OCI-LY1 (cell line): Measurements from ENCODE around the gene TRMT6.

ENCODE experiments used
- H2AFZ ChIP-seq: fragments of 200-600 bp; sonication (generic), shearing (Covaris generic); 2 replicates; pipeline ENCODE4 v1.6.0; 2014; ENCODE audit warnings: antibody characterized with exemption, mild to moderate bottlenecking, low read length
- H3F3A ChIP-seq: fragments of 200-600 bp; sonication (generic), shearing (Covaris generic); 2 replicates; pipeline ENCODE4 v1.6.0; 2014; ENCODE audit warnings: mild to moderate bottlenecking, antibody characterized with exemption, low read length, moderate library complexity; ENCODE audit not compliant: insufficient read depth
- H3K27ac ChIP-seq: fragments of 200-600 bp; sonication (generic); 2 replicates; pipeline ENCODE4 v1.5.1; 2014; ENCODE audit warnings: low read length, mixed run types, mild to moderate bottlenecking, low read depth; ENCODE audit not compliant: poor library complexity, severe bottlenecking
- H3K27me3 ChIP-seq: fragments of 200-600 bp; sonication (generic); 2 replicates; pipeline ENCODE4 v1.6.0; 2014; ENCODE audit warnings: antibody characterized with exemption, mild to moderate bottlenecking, low read length, moderate library complexity; ENCODE audit not compliant: insufficient read depth
- H3K36me3 ChIP-seq: fragments of 200-600 bp; sonication (generic); 2 replicates; pipeline ENCODE4 v1.6.1; 2014; ENCODE audit warnings: mild to moderate bottlenecking, antibody characterized with exemption, low read length, moderate library complexity, mixed read lengths; ENCODE audit not compliant: insufficient read depth
- H3K4me1 ChIP-seq: fragments of 200-600 bp; sonication (generic); 2 replicates; pipeline ENCODE4 v1.5.1; 2014; ENCODE audit warnings: mild to moderate bottlenecking, low read length, moderate library complexity; ENCODE audit not compliant: insufficient read depth, severe bottlenecking
- H3K4me2 ChIP-seq: fragments of 200-600 bp; sonication (generic), shearing (Covaris generic); 2 replicates; pipeline ENCODE4 v1.6.1; 2014; ENCODE audit warnings: low read length
- H3K4me3 ChIP-seq: fragments of 200-600 bp; sonication (generic); 2 replicates; pipeline ENCODE4 v1.5.1; 2014; ENCODE audit warnings: low read length, low read depth, mild to moderate bottlenecking, mixed read lengths; ENCODE audit not compliant: poor library complexity, severe bottlenecking
- H3K79me2 ChIP-seq: fragments of 200-600 bp; shearing (Covaris generic); 2 replicates; pipeline ENCODE4 v1.6.1; 2016; ENCODE audit warnings: mixed run types, low read length, mixed read lengths; ENCODE audit not compliant: insufficient read depth
- H3K9ac ChIP-seq: fragments of 200-600 bp; sonication (generic), shearing (Covaris generic); 2 replicates; pipeline ENCODE4 v1.6.1; 2014; ENCODE audit warnings: mild to moderate bottlenecking, low read length, mixed read lengths
- H3K9me2 ChIP-seq: fragments of 200-600 bp; sonication (generic), shearing (Covaris generic); 2 replicates; pipeline ENCODE4 v1.6.1; 2014; ENCODE audit warnings: low read depth, mild to moderate bottlenecking, low read length, mixed read lengths
- H3K9me3 ChIP-seq: fragments of 200-600 bp; shearing (Covaris generic); 2 replicates; pipeline ENCODE4 v1.6.1; 2014; ENCODE audit warnings: low read length, mixed read lengths
- H4K20me1 ChIP-seq: fragments of 200-600 bp; sonication (generic), shearing (Covaris generic); 2 replicates; pipeline ENCODE4 v1.6.0; 2016; ENCODE audit warnings: mild to moderate bottlenecking, low read length; ENCODE audit not compliant: insufficient read depth
- EZH2 ChIP-seq: fragments of 200-600 bp; sonication (generic), shearing (Covaris generic); IDR thresholded peaks from 2 replicates; pipeline ENCODE4 v1.8.0; 2017; ENCODE audit warnings: borderline replicate concordance, mixed run types, mild to moderate bottlenecking, antibody characterized with exemption, low read length, moderate library complexity, mixed read lengths
- TF ChIP-seq, protein P1 (sequence below): fragments of 200-600 bp; sonication (generic), shearing (Covaris generic); IDR thresholded peaks from 2 replicates; pipeline ENCODE4 v1.5.1; 2017; ENCODE audit warnings: mild to moderate bottlenecking, antibody characterized with exemption, low read length, moderate library complexity, mixed read lengths

Gene TRMT6

DNA sequence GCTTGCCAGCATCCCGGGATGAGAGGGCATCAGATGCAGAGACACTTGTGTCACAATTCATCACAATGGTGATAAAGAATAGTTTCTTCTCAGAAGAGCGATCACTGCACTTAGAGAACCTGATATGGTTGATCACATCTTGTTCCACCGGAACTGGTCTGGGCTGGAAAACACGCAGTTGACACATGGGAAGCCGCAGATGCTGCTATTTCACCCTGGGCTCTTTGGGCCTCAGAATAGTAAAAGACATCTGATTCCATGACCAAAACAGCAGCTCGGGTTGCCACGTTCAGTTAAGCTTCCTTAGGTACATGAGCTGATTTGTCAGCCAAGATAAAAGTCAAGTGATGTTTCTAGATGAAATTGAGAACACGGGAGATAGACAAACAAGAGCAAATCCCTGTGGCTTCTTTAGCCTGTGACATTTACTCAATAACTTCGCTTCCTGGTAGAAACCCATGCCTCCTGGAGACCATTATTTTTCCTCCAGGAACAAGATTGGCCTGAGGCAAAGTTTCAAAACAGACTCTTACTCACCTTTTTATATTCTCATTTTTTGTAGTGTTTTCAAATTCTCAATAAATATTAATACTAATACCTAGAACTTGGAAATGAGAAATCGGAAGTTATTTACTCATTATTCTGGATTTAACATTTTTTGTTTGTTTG, 59.4 kb downstream of the TRMT6 start:
- H3K4me3 ChIP-seq = no peak overlapping the region
- no peaks in the 10 kb centered on the region for H3K4me1 ChIP-seq
- no peak overlapping the region for H3K27ac ChIP-seq
- H3K9me2 ChIP-seq = no peaks in the 10 kb centered on the region
- H3K36me3 ChIP-seq = no peaks in the 10 kb centered on the region
- no peak overlapping the region for H3K9ac ChIP-seq
- no peaks in the 10 kb centered on the region for H3K9me3 ChIP-seq
- no peak for TF ChIP-seq EZH2
- TF ChIP-seq, protein P1, sequence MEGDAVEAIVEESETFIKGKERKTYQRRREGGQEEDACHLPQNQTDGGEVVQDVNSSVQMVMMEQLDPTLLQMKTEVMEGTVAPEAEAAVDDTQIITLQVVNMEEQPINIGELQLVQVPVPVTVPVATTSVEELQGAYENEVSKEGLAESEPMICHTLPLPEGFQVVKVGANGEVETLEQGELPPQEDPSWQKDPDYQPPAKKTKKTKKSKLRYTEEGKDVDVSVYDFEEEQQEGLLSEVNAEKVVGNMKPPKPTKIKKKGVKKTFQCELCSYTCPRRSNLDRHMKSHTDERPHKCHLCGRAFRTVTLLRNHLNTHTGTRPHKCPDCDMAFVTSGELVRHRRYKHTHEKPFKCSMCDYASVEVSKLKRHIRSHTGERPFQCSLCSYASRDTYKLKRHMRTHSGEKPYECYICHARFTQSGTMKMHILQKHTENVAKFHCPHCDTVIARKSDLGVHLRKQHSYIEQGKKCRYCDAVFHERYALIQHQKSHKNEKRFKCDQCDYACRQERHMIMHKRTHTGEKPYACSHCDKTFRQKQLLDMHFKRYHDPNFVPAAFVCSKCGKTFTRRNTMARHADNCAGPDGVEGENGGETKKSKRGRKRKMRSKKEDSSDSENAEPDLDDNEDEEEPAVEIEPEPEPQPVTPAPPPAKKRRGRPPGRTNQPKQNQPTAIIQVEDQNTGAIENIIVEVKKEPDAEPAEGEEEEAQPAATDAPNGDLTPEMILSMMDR = no peak
- H4K20me1 ChIP-seq = no peaks in the 10 kb centered on the region
- H3F3A ChIP-seq = no peaks in the 10 kb centered on the region
- H3K79me2 ChIP-seq = no peaks in the 10 kb centered on the region
- H3K27me3 ChIP-seq = no peaks in the 10 kb centered on the region
- no peak overlapping the region for H2AFZ ChIP-seq
- H3K4me2 ChIP-seq = no peak overlapping the region

DNA sequence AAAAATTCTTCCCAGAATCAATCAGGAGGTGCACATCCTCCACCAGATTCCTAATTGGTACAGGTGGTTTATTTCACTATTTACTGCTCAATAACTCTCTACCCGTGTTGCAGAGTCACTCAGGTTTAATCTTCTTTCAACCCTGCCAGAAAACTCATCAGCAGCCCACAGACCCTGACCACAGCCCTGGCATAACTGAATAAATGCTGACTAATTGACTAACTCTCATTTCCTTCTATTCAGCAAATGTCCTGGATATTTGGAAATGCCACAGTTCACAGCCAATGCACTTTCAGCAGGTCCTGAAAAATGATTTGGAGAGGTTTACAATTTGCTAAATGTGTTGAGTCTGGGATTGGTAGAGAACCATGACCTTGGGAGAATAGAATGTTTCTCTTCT, 62.3 kb downstream of the TRMT6 start:
- Histone ChIP-seq H2AFZ (no peak overlapping the region), H3K4me3 (no peak overlapping the region), H3K9me3 (no peaks in the 10 kb centered on the region), H4K20me1 (no peaks in the 10 kb centered on the region), H3K4me2 (no peak overlapping the region), H3K9ac (no peak overlapping the region), H3K27ac (no peak overlapping the region), H3K27me3 (no peaks in the 10 kb centered on the region), H3K9me2 (no peaks in the 10 kb centered on the region), H3F3A (no peaks in the 10 kb centered on the region), H3K4me1 (no peaks in the 10 kb centered on the region), H3K79me2 (no peaks in the 10 kb centered on the region), H3K36me3 (no peaks in the 10 kb centered on the region)
- TF ChIP-seq, protein P1 = no peak
- TF ChIP-seq EZH2 = no peak

DNA sequence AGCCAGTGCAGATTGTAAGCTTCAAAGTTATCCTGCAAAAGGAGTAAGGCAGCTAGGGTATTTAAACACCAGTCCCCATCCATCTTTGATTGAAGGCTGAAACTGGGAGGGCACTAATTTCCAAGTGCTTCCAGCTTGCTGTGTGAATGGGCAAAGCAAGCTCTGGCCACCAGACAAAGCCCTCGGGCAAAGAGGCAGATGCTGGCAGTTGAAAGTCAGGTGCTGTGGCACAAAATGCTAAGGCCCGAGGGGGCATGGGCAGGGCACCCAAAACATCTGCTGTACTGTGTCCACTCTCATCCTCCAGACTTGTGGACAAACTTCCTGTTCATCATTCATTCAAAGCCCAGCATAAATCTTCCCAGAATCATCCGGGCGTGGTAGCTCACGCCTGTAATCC, 62.9 kb downstream of the TRMT6 start:
- no peaks in the 10 kb centered on the region for H4K20me1 ChIP-seq
- no peak overlapping the region for H3K4me3 ChIP-seq
- no peaks in the 10 kb centered on the region for H3K9me3 ChIP-seq
- no peak overlapping the region for H3K27ac ChIP-seq
- H2AFZ ChIP-seq = no peak overlapping the region
- H3K27me3 ChIP-seq = no peaks in the 10 kb centered on the region
- no peaks in the 10 kb centered on the region for H3K36me3 ChIP-seq
- H3K79me2 ChIP-seq = no peaks in the 10 kb centered on the region
- no peaks in the 10 kb centered on the region for H3K4me1 ChIP-seq
- H3K4me2 ChIP-seq = no peak overlapping the region
- H3K9me2 ChIP-seq = no peaks in the 10 kb centered on the region
- H3K9ac ChIP-seq = no peak overlapping the region
- TF ChIP-seq, protein P1 = no peak
- TF ChIP-seq EZH2 = no peak
- no peaks in the 10 kb centered on the region for H3F3A ChIP-seq
